Activated naive CD8-positive, alpha-beta T cell treated with anti-CD3 and anti-CD28 coated beads, Interleukin-2, amount 50 U/mL, for 16 hours (primary cell): ENCODE measurements around the gene RABGAP1.

Experiments used
- DNase-seq: peaks from one replicate; pipeline ENCODE4 v3.0.0-alpha.2; 2020; ENCODE audit warnings: low read depth, low spot score

RABGAP1 gene

DNA sequence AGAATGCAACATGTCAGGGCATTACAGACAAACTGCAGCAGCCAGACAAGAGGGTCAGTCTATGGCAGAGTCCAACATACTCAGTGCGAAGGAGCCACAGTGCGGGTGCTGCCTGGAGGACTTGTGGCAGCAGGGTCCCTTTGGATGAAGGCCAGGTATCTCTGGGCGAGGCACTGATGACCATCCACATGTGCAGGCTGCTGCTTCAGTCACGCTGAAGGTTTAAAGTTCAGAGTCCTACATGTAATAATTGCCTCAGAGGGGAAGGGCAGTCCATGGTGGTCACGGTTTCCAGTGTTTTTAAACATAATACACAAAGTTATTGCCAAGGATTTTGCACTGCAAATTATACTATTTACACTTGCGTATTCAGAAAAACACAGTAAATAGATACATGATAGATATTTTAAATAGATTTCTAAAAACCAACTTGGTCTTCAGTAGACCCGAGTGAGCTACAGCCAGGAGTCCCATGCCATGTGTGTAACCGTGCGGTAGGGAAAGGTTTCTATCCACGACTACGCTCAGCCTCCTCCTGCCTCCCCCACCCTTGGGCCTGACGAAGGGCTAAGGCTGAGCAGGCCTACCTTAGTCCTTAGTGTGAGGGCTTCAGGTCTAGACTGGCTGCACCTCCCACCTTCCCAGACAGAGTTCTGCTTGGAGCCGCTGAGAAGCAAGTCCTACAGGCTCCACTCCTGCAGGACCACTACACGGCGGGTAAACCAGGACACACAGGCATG lies 168.9 kb downstream of the RABGAP1 start:
- DNase-seq: no peak

DNA sequence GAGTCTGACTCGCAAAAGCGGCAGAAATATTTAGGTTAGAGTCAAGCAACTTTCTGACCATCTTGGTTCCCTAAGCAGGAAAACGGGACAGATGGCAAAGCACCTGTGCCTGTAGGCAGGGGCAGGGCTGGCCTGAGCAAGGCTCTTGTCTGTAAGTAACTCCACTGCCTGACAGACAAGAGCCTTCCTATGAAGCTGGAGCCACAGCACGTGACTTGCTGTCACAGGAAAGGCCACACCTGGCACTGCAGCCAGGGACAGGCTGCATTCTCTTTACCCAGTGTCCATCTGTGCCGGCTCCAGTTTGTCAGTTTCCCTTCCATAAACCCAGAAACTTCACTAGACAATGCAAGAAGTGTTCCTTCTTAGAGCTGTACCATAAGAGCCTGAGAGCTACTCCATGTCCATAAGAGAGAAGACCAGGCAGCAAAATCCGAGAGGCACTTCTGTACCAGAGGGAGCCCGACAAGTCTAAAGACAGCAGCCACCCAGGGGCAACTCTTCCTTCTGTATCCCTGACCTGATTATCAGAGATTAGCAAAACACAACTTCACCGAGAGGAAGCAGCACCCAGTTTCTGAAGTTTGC lies 170.7 kb downstream of the RABGAP1 start:
- no peak for DNase-seq

DNA sequence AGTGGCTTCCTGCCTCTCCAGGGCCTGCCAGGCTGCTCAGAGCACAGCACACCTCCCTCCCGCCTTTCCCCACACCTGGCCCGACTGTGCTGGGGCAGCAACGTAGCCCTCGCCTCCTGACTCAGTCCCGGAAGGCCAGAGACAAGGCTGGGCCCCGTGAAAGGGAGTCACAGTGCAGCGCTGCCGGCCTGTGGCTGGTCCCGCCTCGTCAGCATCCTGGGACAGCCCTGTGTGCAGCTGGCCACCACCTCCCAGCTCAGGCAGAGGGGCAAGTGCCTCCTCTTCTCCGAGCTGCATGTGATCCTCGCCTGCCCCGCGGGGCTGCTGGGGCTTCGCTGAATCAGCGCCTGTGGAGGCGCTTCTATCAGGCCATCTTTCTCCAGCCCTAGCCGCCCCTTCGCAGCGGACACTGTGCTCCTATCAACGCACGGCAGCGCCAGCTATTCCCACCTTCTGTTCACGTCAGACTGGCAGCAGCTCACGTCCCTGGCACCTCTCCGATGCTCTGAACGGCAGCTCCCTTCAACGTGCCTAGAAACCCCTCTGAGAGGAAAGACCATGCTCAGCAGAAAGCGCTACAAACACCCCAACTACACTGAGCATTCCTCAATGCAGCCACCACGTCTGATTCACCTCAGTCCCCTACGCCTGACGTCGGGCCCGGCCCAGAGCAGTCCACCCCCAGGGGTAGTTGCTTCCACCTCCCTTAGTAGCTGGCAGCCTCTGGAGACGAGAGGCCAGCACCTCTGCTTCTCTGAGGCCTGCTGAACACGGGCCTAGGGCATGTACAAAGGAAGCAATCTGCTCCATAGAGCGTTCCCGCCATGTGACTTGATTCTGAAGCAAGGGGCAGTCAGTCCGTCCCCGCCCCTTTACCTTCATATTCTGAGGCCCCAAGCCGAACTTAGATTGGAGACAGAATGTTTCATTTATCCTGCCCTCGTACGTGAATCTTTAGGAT lies 171.5 kb downstream of the RABGAP1 start:
- no peak for DNase-seq

DNA sequence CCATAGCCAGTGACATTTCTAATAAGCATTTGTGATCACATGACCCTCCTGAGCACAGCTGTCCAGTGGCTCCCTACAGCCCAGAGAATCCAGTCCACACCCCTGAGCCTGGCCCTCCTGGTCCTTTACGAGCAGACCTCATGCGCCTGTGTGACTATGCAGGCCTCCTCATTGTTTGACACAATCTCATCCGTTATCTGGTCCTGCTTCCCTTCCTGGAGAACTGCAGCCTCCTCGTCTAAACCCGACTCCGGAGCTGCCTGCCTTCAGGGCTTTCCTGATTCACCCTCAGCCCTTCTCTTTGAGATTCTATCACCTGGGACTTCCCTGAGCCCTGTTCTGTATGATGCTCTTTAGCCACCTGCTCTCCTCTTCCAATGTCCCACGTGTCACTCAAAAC lies 172.4 kb downstream of the RABGAP1 start:
- no peak for DNase-seq

DNA sequence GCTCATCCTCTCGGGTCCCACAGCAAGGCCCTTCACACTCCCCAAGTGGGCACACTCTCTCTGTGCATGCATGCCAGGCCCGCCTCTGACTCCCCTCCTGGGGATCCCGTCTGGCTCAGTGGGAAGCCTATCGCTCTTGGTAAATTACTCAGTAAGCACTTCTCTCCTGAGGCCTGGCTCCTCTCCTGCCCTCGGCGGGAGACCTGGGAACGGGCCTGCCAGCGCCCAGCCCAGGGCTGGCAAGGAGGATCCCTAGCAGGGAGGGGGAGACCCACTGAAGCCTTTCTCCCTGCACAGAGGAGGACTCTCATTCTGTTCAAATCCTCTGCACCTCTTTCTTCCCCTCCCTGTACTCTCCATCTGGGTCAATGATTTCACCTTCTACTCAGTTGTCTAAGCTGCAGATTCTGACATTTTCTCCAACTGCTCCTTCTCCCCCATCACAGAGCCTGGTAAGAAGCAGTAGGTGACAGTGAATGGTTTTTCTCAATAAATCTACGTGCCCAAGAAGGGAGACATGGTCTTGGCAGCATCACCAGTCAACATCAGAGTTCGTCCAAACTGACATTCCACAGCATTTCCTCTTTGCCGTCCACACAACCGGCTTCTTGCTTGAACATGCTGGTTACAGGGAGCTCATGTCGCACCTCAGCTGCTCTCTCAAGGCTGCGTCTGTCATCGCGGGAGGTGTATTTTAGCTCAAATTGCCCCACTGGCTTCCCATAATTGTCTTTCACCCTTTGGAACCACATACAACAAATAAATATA lies 174.5 kb downstream of the RABGAP1 start:
- DNase-seq: no peak

DNA sequence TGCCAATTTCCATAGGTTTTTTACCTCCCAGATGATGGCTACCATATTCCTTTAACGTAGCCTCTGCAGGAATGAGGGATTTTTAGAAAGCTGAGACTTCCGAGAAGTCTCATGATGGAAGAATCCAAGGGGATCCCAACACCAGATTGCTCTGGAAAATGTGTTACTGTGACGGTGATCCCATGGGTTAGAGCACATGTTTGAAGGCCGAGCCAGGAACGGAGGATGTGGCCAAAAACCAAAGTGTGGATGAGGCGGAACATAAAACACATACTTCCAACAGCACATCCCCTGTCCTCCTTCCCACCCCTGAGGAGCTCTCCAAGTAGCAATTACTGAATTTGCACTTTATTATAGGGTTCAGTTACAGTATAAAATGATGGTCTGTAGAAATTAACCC lies 175.2 kb downstream of the RABGAP1 start:
- DNase-seq: no peak

DNA sequence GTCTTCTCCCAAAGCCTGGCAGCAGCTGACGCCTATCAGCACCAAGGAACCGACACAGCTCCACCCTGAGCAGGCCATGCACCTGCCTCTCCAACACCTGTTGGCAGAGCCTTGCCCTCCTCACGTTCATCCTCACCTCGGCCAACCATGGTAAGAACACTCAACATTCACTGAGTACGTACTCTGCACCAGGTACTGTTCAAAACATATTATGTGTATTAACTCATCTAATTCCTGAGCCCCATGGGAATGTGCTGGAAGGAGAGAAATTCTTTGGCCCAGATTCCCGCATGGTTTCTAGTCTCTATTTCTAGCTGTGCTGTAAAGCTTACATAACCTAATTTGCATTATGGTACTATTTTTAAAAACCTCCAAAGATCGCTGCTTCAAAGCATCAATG lies 178.7 kb downstream of the RABGAP1 start:
- DNase-seq: no peak

DNA sequence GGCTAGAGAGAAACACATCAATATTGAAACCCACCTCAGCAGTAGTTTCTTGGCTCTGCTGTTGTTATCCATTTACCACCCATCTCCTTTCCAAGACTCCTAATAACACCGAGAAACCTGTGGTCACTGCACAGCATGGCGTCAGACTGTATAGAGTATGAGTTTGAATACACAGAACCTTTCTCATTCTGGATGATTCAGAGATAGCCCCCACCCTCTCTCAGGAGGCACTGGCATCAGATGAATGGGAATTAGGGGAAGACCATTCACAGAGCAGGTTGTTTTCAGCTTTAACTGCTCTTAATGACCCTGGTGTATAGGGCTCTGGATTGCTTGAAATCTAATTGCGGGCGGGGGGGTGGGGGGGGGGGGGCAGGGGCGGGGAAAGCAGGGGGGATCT lies 179.3 kb downstream of the RABGAP1 start:
- no peak for DNase-seq

DNA sequence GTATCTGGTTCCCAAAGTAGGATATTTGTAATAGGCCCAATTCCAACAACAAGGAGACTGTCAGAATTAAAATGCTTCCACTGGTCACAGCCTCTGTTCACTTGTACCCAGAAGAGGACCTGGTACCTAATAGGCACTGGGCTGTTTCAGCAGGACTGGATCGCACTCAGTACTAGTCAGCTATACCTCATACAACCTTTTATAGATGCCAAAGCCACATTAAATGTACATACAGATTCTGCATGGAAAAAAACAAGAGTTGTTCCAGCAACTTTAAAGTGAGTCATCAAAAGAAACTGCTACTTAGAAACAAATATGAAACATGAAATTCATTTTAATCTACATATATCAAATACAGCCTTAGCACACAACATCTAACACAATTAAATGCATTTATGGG lies 180.1 kb downstream of the RABGAP1 start:
- no peak for DNase-seq

DNA sequence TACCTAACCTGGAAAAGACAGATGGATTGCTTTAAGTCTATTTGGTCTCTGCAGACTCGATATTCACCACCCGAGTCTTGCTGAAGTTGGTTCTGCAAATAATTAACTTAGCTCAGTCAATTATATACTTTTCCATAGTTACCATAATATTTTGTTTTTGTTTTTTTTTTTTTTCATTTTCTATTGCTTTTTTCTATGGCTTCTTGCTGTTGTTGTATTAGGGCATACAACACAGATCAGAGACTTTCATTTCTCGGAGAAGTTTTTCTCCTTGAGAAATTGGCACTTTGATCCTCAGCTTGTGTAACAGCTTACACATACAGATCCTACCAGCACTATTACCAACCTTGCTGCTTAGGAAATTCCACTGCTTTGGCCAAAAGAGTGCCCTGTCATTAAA lies 180.6 kb downstream of the RABGAP1 start:
- DNase-seq: no peak

DNA sequence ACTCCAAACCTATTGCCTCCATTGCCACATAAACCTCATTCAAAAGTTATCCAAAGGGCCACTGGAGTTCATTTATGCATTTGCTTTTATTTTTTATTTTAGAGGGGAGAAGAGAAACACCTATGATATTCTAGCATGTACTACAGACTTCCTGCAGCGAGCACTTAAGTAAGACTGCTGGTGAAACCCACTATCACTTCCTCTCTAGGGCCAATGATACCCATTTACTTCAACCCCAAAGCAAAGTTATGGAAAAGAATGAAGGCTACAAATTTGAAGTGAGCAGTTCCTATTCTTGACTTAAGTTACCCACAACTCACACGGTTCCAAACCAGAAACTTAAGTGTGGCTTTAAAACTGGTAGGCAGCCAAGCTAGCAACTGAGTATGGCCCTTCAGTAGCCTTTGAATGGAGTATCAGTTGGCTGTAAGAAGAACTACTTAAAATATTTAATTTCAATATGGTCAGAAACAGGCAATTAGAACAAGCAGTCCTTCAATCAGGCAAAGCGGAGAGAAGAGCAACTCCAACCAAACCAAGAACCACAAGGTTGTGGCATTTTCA lies 186.8 kb downstream of the RABGAP1 start:
- DNase-seq: no peak

DNA sequence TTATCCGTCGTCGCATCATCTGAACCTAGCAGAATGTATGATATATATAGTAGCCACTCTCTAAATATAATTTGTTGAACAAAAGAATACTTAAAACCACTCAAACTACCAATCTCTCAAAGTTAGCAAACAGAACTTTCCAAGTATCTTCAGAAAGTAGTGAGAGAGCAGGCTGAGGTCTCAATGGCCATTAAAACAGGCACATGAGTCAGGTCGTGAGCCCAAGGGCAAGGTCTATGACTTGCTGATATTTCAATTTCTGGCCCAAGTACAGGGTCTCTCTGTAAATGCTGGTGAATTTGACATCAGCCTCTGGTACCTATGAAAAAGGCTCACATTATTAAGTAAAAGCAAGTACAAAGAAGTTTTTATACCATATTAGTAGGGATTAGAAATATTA lies 187.8 kb downstream of the RABGAP1 start:
- DNase-seq: no peak

DNA sequence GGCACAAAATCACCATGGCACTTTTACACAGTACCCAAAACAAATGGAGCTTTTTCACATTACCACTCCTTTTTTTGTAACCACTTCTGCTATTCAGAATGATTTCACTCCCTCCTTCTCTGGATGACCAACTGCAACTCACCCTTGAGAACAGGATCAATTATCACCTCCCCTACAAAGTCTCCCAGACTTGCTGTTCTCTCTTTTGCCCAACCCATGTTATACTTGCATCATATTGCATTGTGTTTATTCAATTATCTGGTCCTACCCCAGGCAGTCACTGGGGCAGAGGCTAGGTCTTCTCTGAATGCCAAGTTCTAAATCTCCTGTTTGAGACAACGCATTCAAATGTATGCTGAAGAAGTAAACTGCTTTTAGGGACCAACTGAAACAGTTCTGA lies 188.6 kb downstream of the RABGAP1 start:
- DNase-seq: no peak

DNA sequence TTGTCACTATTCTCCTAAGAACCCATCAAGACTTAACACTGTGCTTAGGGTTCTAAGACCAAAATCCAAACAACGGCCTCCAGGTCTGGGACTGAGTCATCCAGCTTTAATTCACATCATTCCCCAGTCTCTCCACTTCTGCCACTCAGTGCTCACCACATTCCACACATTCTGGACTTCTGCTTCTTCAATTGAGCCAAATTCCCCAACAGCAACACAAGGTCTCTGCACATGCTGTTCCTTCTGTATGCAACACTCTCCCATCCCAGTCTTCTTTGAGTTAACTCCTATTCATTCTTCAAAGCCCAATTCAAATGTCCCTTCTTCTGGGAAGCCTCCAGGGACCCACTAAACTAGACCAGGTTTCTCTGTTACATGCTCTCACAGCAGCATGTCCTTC lies 190.4 kb downstream of the RABGAP1 start:
- DNase-seq: no peak

DNA sequence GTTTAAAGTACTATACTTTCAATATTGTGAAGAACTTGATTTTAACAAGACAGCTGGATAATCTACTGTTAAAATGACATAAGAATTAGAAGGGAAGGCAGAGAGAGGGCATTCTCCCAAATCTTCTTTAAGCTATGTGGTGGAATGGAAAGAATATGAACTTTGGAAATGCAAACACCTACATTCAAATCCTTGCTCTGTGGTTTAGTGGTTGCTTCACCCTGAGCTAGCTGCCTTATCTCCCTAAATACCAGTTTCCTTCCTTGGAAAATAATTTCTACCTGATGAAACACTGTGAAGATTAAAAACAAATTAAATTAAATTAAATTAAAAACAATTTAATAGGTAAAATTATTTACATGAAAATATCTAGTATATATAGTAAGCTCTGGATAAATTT lies 191.2 kb downstream of the RABGAP1 start:
- DNase-seq: no peak

DNA sequence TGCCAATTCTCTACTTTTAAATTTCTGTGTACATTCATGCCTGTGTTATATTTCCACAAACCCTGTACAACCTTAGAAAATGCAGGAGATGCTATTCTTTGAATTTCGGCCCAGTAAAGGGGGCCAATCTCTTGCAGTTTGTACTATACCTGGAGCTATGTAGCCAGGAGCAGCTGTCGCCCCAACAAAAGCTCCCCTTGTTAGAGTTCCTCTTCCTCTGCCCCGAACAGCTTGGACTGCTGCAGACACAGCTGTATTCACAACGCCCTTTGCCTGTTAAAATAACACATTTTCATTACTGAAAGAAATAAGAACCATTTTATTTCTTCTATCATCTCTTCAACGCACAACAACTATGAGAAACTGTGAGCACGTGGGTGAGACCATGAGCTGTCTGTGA lies 191.9 kb downstream of the RABGAP1 start:
- no peak for DNase-seq

DNA sequence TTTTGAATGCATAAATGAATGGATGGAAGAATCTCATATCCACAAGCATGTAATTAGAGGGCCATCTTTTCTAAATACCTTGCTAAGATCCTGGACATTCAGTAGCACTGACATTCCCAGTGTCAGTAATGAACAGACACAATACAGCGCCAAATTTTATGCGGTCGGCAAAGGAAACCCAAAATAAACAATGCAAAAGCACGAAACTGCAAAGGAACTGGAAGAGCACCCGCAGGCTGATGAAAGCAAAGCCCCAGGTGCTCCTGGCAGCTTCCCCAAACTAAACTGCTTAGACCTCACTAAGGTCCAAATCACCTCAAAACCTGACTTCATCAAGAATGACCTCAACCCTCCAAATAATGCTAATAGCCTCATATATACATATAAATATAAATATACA lies 194.6 kb downstream of the RABGAP1 start:
- DNase-seq: no peak

DNA sequence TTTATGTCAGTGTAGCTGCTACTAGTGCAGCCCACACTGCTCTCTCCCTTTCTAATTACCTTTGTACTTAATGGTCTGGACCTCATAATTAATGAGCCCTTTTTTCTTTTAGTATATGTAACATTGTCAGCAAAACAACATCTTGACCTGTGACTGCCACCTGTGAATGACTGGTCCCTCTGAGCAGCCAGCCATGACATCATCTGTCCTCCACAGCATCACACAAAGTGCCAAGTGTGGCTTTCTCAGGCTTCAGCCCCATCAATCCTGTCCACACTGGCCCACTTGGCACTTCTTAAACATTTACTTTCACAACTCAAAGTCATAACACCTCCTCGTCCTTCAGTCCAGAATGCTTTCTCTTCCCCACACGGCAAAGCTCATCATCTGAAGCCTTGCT lies 197.3 kb downstream of the RABGAP1 start:
- DNase-seq: no peak

DNA sequence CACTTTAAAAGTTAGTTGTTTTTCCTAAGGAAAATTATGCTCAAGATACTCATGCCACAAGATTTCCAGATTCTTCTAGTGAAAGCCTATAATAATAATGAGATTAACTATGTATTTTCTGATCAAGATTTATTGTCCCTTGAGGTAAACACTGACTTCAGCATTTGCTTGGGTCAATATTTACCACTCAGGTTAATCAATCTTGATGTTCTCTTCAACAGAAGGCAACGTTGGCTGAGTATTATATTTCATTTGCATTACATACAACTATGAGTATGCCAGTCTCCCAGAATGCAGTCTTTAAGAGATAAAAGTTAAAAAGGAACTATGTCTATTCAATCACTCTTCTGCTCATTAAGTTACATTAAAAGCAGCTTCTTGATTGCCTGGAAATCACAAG lies 208.2 kb downstream of the RABGAP1 start:
- no peak for DNase-seq

DNA sequence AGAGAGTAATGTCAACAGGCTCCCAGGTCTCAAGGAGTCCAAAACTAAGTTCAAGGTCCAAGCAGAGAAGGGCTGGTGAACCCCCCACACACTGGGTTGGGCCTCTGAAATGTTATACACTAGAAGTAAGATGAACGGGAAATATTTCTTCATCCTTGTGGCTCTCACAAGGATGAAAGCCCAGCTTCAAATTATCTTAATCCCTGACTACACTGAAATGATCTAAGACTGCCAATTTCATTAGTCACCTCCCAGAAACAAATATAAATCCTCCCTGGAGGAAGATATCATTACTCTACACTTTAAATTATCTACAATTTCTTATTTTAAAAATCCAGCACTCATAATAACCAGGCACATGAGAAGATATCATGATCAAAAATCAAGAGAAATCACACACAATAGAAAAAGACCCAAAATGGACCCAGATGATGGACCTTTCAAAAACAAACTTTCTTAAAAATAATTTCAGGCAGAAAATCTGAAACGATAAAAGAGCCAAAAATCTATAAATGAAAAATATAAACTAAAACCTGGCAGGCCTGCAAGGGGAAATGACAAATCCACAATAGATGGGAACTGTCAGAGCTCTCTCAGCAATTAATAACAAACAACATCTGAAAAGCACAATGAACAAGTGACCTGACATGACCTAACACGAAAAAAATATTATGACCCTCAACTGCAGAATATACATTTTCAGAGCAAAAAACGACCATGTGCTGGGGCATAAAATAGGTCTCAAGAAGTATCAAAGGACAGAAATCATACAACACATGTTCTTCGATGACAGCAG lies 210.1 kb downstream of the RABGAP1 start:
- no peak for DNase-seq
